NCI-H2196 (cell line): ENCODE data around the gene PNKP.

Source experiments
- DNase-seq: peaks from one replicate; lab custom pipeline; 2025; ENCODE audit not compliant: unreplicated experiment; lab: John Stamatoyannopoulos, UW

Gene PNKP

GRCh38 chr19:49876422-49877019 lies 9.1 kb upstream of the PNKP start:
- peak; percentile 98 for DNase-seq

GRCh38 chr19:49875857-49876421 lies 8.6 kb upstream of the PNKP start:
- DNase-seq, result peak; percentile 49

DNA sequence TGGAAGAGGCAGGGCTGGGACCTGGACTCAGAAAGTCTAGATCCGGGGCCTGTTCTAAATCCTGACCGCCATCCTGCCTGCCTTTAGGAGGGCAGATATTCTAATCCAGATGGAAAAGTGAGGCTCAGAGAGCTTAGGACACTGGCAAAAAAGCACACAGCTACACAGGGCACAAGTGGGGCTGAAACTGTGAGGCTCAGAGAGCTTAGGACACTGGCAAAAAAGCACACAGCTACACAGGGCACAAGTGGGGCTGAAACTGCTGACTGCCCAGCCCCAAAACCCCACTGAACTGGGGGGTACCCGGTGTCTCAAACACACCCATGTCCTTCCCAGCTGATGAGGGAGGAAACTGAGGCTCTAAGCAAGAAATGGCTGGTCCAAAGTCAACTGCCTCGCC lies 7.8 kb upstream of the PNKP start:
- no peak for DNase-seq

GRCh38 chr19:49874503-49875157 lies 7.3 kb upstream of the PNKP start:
- DNase-seq, result no peak

DNA sequence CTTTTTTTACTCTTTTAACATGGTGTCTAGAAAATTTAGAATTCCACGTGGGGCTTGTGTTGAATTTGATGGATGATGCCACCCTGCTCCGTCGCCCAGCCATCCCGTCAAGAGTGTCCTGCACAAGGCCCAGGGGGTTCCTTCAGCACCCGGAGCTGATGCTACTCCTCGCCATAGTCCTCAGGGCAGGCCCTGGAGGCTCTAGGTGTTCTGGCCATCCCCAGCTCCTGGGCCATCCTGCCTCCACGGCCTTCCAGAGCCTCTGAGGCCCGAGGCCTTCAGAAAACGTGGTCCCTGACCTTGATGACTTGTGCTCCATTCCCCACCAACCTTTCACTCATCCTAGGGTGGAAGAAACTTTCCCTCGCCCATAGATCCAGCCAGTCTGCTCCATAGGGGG lies 6.5 kb upstream of the PNKP start:
- DNase-seq, result no peak

- DNase-seq, result no peak
Measured at GRCh38 chr19:49873129-49873521, 5.7 kb upstream of the PNKP start.

- DNase-seq, result no peak
Measured at GRCh38 chr19:49872245-49873128, 5.1 kb upstream of the PNKP start.

DNA sequence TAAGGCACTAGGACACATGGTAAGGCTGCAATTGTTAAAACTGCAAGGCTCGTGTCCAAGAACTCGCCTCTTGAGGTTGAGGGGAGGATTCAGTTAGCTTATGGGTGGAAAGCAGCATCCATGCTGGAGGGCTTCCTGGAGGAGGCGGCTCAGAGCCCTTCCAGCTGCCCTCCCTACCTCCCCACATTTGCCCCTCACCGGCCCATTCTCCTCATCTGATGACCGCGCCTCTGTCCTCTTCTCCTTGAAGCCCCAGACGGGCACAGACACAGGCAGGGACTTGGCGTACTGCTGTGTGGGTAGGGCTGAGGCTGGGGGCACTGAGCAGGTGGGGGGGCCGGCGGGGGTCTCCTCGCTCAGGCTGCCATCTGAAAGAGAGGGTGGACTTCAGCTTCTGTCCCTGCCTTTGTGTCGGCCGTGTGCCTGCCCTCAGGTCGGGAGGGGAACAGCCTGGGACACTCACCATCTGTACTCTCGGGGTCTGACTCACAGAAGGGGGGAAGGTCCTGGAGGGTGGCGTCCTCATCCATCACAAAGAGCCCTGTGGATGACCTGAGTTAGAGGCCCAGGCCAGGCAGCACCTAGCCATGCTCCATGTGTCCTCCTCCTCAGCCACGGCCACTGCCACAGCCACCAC lies 4.1 kb upstream of the PNKP start:
- DNase-seq, result no peak

GRCh38 chr19:49870309-49870901 lies 3.0 kb upstream of the PNKP start:
- no peak for DNase-seq

DNA sequence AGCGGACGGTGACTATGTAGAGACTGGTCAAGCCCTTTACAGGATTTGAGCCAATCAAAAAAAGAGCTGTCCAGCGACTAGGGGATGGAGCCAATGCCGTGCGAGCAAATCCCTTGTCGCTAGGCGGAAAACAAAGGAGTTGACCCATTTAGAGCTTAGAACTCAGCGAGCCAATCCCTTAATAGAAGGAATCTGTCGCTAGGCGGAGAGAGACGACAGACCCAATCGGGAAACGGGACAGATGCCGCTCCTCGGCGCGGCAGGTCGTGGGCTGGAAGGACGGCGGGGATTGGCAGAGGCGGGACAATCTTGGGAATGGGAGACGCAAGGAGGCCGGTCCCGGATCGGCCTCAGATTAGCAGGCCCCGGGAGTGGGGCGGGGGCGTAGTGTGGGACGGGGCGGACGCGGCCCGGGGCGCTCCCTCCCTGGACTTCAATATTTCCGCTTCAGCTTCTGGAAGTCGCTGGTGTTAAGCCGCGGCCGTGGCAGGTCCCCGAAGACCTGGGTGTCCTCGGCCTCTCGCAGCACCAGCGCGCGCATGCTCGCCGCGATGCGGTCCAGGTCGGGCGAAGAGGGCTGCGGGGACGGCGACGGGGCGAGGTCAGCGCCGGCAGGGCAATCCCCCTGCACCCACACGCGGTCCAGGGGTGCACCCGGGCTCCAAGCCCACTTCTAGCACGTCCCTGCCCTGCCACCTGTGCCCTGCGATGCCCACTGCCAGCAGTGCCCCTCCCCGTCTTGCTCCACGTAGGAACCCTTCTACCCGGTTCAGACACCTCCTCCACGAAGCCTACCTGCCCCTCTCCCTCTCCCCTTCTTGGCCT lies 2.3 kb upstream of the PNKP start:
- DNase-seq, result peak; percentile 99

GRCh38 chr19:49869009-49869483 lies 1.7 kb upstream of the PNKP start:
- peak; percentile 81 for DNase-seq

GRCh38 chr19:49864890-49865289 lies 2.5 kb downstream of the PNKP start:
- no peak for DNase-seq

DNA sequence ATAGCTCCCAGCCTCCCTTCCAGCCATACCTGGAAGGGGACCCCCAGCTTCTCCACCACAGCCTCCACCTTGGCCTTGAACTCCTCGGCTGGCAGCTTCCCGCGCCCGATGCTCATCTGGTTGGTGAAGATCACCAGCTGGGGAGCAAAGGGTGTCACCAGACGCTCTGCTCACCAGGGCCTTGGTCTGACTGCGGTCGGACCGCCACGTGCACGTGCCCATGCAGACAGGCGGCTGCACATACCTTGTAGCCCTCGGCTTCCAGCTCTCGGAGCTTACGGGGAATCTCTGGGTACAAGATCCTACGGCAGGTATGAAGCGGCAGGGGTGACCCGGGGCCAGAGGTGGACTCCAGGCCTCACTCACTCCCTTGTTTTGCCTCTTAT lies 3.4 kb downstream of the PNKP start:
- DNase-seq, result no peak

- DNase-seq, result no peak
Measured at GRCh38 chr19:49863254-49863934, 4.0 kb downstream of the PNKP start.

DNA sequence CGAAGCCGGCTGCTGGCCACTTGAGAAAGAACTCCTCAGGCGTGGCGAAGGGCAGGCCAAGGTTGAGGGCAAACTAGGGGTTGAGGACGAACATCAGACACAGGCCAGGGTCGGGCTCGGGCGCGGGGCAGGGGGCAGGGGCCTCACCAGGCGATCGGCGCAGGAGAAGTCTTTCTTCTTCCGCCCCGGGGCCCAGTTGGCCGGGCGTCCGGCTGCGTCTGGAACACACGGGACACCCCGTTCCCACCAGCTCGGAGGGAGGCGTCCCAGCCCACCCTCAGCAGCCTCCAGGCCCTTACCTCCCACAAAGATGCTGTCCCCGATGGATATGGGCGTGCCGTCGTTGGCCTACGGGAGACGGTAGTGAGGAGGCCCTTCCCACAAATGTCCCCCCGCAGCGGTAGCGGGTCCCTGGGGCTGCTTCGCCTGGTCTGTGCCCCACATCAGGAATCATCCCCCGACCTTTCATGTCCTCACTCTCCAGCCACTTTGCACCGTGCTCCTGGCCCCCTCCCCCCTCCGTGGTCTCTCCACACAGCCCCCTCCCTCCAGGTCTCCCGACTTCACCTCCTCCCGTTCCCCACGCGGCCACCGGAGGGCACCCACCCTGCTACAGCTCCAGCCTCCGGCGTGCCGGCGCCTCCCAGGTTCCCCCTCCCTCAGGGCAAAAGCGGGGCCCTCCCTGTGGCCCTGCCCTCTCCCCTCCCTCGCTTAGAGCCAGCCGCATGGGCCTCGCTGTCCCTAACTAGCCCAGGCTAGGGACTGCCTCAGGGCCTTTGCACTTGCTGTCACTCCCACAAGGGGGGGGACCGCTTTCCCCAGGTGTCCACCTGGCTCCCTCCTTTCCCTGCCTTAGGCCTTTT lies 4.8 kb downstream of the PNKP start:
- no peak for DNase-seq

DNA sequence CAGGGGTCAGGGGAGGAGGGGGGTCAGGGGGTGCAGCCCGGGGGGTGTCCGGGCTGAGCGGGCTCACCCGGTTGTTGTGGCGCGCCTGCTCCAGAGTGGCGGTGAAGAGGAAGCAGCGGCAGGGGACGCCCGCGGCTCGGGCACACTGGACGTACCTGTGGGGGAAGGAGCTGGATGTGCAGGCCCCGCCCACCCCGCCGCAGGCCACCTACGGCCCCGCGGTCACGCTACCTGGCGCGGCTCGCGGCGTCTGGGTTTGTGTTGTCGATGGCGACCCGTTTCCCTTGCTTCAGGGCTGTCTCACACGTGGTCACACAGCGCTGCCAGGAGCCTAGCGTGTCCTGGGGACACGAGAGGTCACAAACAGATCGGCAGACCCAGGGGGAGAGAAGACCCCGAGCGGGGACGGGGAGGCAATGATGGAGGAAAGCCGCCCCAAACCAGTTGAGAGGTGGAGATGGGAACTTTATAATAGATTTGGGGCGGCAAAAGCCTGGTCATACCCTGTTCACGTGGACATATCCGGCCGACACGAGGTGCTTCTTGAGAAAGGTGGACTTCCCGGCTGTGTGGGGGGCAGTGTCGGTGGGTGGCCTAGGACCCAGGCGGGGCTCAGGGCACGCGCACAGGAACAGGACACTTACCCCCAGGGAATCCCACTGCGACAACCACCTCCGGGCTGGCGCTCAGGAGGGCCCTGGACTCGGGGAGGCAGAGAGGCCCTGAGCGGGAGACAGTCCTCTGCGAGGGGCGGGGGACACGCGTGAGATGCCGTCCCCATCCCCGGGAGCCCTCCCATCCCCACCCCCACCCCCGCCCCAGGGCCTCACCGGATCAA lies 5.6 kb downstream of the PNKP start:
- no peak for DNase-seq

- DNase-seq, result no peak
Measured at GRCh38 chr19:49861107-49861506, 6.3 kb downstream of the PNKP start.
